ENCODE data around the gene KLK6.

DNA sequence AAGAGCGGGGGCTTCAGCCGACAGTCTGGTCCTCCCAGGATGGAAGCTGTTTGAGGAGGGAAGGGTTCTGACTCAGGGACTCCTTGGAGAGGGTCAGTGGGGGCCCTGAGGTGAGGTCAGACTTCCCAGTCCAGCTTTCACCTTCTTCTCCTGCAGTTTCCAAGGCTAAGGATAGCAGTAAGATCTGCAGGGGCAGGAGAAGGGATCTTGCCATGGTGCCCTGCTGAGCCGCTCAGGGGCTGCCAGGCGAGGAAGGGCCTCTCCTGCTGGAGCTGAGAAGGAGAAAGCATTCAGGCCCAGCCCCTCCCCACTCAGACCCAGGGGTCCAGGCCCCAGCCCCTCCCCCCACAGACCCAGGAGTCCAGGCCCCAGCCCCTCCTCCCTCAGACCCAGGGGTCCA, 12.8 kb upstream of the KLK6 start:
- TF ChIP-seq POLR2A (IDR thresholded peaks at IDR 0.05; ENCODE audit: low read length) = no peak
- no peak for TF ChIP-seq GATA1 (IDR thresholded peaks at IDR 0.05; ENCODE audit: low read depth, low read length)
